GM18867 (cell line): ENCODE results near the gene NBEAL2.

Experiments
- ATAC-seq: cut with Tn5 transposase; IDR thresholded peaks from one replicate; pipeline ENCODE4 v1.9.1; 2021; ENCODE audit warnings: mild to moderate bottlenecking, moderate library complexity; ENCODE audit not compliant: unreplicated experiment

NBEAL2 gene

GRCh38 chr3:46984591-46985459 lies 5.4 kb downstream of the NBEAL2 start:
- no peak for ATAC-seq

DNA sequence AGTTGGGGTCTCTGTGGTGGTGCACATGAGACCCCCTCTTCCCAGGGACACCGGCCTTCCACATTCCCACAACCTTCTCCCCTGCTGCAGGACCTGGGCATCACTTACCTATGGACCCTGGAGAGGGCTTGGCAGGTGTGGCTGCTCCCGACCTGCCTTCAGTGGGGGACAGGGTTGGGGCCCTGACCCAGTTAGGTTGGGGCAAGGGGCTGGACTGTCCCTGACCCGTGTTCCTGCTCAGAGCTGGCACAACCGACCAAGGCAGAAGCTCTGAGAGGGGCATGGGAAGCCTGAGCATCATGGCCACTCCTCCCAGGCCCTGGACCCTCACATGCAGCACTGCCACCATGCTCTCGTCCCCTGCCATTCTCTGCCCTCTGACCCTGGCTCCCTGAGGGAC lies 6.1 kb downstream of the NBEAL2 start:
- ATAC-seq, result no peak

- ATAC-seq, result no peak
Observed at GRCh38 chr3:46986055-46986730, 6.7 kb downstream of the NBEAL2 start.

DNA sequence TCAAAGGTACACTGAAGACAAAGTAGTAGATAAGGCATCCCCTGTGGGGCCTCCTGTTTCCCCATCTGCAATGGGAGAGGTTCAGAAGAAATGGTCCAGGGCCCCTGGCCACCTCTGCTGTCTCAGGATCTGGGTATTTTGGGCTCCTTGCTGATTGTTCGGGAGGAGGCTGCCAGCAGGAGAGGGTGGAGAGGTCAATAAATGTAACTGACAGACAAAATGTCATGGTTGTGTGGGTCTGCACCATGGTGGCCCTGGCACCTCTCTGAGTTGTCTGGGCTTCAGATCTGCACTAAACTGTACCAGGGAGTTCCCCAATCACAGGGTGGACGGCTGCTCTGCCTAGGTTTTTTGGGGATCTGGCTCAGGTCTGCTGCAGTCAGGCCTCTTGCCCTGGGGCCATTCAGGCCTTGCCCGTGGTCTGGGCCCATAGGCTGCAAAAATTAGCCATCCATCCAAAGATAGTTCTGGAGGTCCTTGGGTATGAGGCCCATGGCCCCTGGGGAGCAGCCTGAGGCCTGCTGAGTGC lies 7.4 kb downstream of the NBEAL2 start:
- no peak for ATAC-seq

DNA sequence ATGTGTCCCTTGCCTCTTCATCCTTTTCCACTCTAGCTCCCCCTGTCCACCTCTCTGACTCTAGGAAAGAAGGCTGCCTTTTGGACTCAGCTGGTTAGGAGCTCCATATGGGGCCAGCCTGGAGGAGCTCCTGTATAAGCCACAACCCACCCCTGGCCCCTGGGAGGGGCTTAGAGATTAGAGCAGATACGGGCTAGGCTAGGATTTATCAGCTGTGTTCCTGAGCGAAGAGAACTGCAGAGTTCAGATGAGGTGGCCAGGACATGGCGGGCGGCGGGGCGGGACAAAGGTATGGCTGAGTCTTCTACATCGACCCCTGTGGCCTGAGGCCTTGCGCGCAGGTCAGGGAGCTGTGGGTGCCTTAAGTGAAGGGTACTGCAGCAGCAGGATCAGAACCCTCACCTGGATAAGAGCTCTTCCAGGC lies 7.9 kb downstream of the NBEAL2 start:
- ATAC-seq, result no peak

DNA sequence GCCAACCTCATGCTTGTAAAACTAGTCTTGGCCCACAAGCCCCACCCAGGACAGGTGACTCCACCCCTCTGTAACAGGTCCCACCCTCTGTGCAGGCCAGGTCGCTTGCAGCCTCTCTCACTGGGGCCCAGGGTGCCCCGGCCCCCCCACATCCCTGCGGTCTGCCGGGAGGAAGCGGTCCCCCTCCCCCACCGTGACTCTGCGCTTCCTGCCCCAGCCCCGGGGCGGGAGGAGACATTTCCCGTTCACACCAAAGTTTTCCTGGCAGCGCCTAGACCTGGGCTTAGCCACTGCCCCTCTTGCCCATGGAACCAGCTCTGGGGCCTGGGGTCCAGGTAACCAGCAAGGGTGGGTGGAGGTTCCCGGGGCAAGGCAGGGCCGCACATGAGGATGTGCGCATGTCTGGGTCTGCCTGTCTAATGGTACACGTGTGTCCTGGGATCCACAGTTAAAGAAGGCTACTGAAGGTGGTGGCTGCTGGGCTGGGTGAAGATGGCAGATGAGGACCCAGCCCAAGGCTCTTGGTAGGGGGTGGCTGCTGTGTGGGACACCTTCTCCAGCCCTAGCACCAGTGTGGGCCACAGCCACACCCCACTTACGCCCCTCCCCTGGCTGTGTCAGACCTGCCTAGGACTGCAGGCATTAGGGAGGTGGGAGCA lies 8.4 kb downstream of the NBEAL2 start:
- ATAC-seq, result peak; percentile 76

DNA sequence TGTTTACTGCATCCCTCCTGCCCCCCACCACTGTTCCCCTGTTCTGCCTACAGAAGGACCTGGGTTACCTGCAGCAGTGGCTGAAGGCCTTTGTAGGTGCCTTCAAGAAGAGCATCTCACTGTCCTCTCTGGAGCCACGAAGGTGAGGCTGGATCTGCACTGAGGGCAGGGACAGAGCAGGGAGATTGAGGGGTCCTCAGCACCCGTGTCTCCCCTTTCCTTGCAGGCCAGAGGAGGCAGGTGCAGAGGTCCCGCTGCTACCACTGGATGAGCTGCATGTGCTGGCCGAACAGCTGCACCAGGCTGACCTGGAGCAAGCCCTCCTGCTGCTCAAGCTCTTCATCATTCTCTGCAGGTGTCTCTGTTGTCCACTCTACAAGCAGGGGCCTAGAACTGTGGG lies 9.2 kb downstream of the NBEAL2 start:
- no peak for ATAC-seq

DNA sequence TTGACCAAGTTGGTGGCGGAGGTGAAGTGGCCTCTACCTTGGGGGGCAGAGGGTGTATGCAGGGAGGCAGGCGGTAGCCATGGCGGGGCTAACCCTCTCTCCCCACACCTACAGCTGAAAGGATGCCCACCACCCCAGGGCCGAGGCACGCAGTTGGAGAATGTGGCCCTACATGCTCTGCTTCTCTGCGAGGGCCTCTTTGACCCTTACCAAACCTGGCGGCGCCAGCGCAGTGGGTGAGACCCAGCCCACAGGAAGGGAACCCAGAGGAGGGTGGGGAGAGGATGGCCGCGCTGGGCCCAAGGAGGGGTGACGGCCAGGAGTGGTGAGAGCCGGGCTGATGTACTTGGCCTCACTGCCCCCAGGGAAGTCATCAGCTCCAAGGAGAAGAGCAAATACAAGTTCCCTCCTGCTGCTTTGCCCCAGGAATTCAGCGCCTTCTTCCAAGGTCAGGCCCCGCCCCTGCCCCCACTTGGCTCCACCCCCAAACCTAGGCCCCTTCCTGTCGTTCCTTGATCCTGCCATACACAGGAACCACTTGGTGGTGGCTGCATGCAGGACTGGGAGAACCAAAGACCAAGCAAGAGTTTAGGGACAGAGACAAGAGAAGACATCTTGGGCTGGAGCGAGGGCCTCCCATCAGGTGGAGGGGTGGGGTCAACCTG lies 9.8 kb downstream of the NBEAL2 start:
- no peak for ATAC-seq

DNA sequence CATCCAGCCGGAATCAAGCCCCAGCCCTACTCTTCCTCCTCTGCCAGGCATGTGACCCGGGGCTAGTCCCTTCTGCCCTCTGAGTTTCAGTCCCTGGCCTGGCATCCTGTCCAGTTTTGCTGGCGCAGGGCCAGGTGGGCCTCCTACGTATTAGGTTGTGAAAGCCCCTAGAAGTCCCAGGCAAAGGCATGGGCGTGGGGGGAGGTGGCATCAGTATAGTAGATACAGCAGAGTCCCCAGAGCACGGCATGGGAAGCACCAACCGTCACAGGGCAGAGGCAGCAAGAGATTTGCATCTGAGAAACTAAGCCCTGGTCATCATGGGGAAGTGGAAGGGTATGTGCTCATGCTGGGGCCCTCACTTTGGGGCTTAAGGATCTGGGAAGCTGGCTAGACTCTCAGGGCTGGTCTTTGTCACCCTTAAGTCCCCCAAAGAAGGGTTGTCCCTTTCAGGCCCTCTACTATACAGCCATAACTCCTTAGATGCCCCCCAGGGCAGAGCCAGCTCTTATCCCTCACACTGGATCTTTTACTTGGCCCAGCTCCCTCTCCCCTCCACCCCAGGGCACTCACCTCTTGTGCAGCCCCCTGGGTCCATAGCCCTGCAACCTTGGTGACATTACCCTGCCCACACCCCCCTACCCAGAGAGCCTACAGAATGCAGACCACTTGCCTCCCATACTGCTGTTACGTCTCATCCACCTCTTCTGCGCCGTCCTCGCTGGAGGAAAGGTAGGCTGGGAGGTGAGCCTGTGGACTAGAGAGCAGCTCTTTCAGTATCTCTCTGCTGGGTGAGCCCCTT lies 11.3 kb downstream of the NBEAL2 start:
- peak; percentile 25 for ATAC-seq

DNA sequence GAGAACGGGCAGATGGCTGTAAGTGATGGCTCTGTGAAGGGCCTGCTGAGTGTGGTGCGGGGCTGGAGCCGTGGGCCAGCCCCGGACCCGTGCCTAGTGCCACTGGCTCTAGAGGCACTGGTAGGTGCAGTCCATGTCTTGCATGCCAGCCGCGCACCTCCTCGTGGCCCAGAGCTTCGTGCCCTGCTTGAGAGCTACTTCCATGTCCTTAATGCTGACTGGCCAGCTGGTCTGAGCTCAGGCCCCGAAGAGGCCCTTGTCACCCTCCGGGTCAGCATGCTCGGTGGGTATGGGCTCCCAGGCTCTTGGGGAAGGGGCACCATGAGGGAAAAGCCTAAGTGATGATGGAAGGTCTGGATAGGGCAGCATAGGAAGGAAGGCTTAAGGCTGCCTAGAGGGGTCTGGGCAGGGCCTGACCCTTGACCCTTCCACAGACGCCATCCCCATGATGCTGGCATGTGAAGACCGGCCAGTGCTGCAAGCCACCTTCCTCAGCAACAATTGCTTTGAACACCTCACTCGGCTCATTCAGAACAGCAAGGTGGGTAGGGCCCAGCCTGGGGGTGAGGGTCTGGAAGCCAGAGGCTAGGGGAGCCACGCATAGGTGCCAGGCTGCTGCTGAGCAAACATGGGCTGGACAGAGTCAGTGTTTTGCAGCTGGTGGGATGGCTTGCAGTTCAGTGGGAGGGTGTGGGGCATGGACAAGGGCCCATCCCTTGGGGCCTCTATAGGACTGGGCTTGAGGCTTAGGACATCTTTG lies 12.1 kb downstream of the NBEAL2 start:
- no peak for ATAC-seq

- no peak for ATAC-seq
Observed at GRCh38 chr3:46992231-46992630, 12.8 kb downstream of the NBEAL2 start.

- ATAC-seq, result no peak
Observed at GRCh38 chr3:46993292-46993691, 13.8 kb downstream of the NBEAL2 start.

GRCh38 chr3:46993986-46994385 lies 14.5 kb downstream of the NBEAL2 start:
- no peak for ATAC-seq

GRCh38 chr3:46994801-46995731 lies 15.6 kb downstream of the NBEAL2 start:
- no peak for ATAC-seq

DNA sequence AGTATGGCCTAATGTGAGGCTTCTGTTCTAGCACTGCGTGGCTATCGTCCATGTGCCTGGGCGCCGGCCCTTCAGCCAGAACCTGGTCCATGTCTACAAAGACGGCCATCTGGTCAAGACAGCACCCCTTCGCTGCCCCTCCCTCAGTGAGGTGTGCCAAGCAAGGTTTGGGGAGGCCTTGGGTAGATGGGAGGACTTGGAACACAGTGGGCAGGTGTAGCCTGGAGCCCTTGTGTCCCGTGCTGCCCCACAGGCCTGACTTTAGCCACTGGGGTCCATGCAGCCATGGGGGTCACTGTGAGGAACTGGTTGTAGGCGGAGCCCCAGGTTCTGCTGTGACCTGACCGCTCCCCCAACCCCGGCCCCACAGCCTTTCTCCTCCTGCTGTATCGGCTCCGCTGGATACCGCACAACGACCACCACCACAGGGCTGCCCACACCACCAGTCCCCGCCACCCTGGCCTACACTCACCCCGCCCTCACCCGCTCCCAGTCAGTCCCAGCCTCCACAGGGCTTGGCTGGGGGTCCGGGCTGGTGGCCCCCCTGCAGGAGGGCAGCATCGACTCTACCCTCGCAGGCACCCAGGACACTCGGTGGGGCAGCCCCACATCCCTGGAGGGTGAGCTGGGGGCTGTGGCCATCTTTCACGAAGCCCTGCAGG lies 16.6 kb downstream of the NBEAL2 start:
- ATAC-seq, result no peak

GRCh38 chr3:46996689-46997452 lies 17.4 kb downstream of the NBEAL2 start:
- no peak for ATAC-seq

GRCh38 chr3:46997453-46998091 lies 18.1 kb downstream of the NBEAL2 start:
- ATAC-seq, result no peak
